Activated naive CD8-positive, alpha-beta T cell treated with anti-CD3 and anti-CD28 coated beads for 36 hours (primary cell): ENCODE data around the gene CHST1. TPM values are rescaled to one million over a fixed set of nuclear protein-coding genes. Genes with fewer than 3 reads are reported as not detected.
A peak's percentile ranks its signal among the peaks of the same experiment; 100 is the strongest.

Experiments used
- DNase-seq: peaks from one replicate; pipeline ENCODE4 v3.0.0; 2021
- H3K27ac Mint-ChIP-seq: one replicate; pipeline ENCODE4 v1.8.0; 2022; ENCODE audit warnings: mild to moderate bottlenecking, moderate library complexity, mixed read lengths
- H3K27me3 Mint-ChIP-seq: one replicate; pipeline ENCODE4 v1.8.0; 2022; ENCODE audit warnings: mild to moderate bottlenecking, mixed read lengths
- H3K36me3 Mint-ChIP-seq: one replicate; pipeline ENCODE4 v1.8.0; 2021; ENCODE audit warnings: mild to moderate bottlenecking, mixed read lengths
- H3K4me1 Mint-ChIP-seq: one replicate; pipeline ENCODE4 v1.8.0; 2021; ENCODE audit warnings: mixed read lengths
- H3K4me3 Mint-ChIP-seq: one replicate; pipeline ENCODE4 v1.8.0; 2022; ENCODE audit warnings: mild to moderate bottlenecking, moderate library complexity, mixed read lengths
- H3K9me3 Mint-ChIP-seq: one replicate; pipeline ENCODE4 v1.8.0; 2022; ENCODE audit warnings: mixed read lengths
- total RNA-seq, 2 experiments: library from RNA; stranded (reverse); gene quantifications; one replicate each; pipeline ENCODE4 v1.2.3, GENCODE V29; 2021

The CHST1 gene
- total RNA-seq: not detected

DNA sequence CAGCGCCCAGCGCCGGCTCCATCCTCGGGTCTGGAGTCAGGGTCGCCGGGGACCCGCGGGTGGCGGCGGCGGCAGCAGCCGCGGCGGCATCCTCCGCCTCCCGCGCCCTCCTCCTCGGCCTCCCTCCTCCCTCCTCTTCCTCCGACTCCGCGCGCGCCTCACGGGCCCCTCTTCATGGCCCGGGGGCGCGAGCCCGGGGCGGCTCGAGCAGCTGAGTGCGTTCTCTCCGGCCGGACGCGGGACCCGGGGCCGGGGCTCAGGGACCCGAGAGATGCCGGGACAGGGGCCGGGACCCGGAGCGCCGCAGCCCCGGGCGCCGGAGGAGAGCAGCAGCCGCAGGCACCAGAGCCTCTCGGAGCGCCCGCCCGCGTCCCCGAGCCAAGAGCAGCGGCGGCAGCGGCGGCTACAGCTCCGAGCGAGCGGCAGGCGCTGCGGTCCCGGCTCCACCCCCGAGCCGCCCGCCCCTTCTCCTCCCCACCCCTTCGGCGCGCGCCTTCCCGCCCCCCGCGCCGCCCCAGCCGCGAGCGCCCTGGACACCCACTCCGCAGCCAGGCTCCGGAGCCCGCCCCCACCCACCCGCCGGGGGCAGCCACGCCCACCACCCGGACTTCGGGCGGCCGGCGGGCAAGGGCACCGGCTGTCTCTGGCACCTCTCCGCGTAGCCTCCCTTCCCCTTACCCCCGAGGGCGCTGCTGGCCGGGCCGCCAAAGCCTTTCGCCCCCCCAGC, at the start of gene CHST1:
Gene CHST1 (minus strand): TSS at position 417 of the 727 bp plus-strand sequence. CDS start 14,699 bp downstream, outside the sequence.
- H3K27me3 Mint-ChIP-seq: peaks cover 67% of the 10 kb centered on the region
- no peaks in the 10 kb centered on the region for H3K9me3 Mint-ChIP-seq
- H3K4me1 Mint-ChIP-seq: peaks cover 4% of the 10 kb centered on the region
- DNase-seq: peak; percentile 35
- H3K4me3 Mint-ChIP-seq: peak within 1 kb of the TSS; percentile 61
- H3K36me3 Mint-ChIP-seq: no peaks in the 10 kb centered on the region
- H3K27ac Mint-ChIP-seq: no peak within 1 kb of the TSS

DNA sequence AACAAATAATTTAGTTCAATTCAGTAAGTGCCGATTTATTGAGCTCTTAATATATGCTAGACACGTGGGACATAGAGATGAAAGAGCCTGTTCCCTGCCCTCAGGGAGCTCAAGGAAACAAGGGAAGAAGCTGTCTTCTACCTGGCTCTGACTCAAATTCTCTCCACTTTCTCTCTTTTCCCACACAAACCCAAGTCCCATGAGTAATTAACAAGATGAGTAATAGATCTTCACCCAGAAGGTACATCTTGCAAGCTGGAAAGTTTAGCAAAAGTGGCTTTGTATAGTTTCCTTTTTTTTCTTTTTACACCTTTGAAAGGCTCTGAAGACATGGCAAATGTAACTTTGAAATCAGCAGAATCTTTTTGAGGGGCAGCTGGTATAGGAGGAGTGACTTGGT, 48.2 kb upstream of the CHST1 start:
- no peak for DNase-seq
- Mint-ChIP-seq H3K9me3 (no peaks in the 10 kb centered on the region), H3K27me3 (peaks cover 39% of the 10 kb centered on the region), H3K27ac (no peak overlapping the region), H3K4me1 (no peaks in the 10 kb centered on the region), H3K4me3 (no peak overlapping the region), H3K36me3 (no peaks in the 10 kb centered on the region)

- Mint-ChIP-seq H3K36me3 (no peaks in the 10 kb centered on the region), H3K9me3 (no peaks in the 10 kb centered on the region), H3K4me3 (no peak overlapping the region), H3K4me1 (no peaks in the 10 kb centered on the region), H3K27me3 (peaks cover 63% of the 10 kb centered on the region), H3K27ac (no peak overlapping the region)
- no peak for DNase-seq
Observed at GRCh38 chr11:45710561-45710960, 45.1 kb upstream of the CHST1 start.

DNA sequence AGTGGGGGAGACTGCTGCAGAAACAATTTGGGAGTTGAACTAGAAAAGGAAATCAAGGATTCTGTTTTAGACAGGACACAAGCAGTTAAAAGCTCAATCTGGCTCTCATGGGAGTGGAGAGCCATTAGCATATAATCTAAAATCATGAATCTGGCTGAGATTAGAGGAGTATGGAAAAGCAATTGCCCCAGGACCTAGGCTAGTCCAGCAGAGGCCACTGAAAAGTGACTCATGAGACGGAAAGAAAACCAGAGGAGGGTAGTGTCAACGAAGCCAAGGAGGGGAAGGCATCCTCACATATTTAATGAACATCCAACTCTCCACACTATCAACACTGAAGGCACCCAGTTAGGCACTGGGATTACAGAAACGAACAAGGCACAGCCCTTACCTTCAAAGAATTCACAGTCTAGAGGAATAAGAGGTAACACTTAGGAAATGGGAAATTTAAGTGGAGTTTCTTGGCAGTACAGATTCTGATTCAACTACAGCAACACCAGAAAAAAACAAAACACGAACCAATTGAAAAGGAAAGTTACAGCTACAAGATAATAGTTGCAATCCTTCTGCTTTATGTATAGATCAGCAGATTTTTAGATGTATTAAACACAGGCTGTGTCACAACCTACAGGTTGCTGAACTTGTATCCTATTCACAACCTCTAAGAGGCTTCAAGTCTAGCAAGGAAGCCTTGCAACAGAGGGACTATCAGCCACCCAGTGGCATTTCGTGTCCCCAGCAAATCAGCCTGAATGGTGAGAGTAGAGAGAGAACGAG, 43.7 kb upstream of the CHST1 start:
- H3K36me3 Mint-ChIP-seq: no peaks in the 10 kb centered on the region
- H3K4me3 Mint-ChIP-seq: no peak overlapping the region
- no peak overlapping the region for H3K27ac Mint-ChIP-seq
- H3K27me3 Mint-ChIP-seq: peaks cover 60% of the 10 kb centered on the region
- H3K9me3 Mint-ChIP-seq: no peaks in the 10 kb centered on the region
- no peak for DNase-seq
- H3K4me1 Mint-ChIP-seq: no peaks in the 10 kb centered on the region

DNA sequence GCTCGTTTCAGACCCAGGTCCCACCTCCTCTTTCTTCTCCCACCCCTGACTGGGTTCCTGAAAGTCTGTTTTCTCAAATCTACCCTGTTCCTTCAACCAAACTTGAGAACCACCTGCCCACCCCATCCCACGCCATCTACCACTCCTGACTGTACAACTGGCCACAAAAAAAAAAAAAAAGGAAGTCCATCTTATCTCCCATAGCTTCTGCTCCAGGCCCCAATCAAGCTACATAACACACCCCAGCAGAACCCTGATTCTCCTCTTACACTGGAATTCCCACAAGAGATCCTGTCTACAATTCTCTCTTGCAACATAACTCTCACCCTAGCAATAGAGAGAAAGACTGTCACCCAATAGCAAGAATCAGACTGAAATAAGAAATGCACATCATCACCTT, 39.2 kb upstream of the CHST1 start:
- Mint-ChIP-seq H3K4me1 (no peaks in the 10 kb centered on the region), H3K27me3 (peaks cover 44% of the 10 kb centered on the region), H3K9me3 (no peaks in the 10 kb centered on the region), H3K4me3 (no peak overlapping the region), H3K27ac (no peak overlapping the region), H3K36me3 (no peaks in the 10 kb centered on the region)
- DNase-seq: no peak

DNA sequence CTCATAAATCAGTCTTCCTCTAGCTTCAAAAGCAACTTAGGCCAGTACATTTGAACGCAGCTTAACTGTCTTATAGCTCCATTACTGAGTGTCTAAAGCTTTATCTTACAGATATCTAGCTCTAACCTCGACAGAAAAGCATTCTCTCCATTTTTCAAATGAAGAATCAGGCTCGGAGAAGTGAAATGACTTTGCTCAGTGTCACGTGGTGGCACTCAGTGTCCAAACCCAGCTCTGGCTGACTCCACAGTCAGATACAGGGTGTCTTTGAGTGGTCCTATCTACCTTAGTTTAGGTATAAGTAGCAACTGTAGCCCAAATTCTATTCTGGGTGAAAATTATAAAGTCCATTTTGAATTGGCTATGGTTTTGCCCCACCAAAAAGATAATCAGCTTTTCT, 38.7 kb upstream of the CHST1 start:
- Mint-ChIP-seq H3K4me1 (no peaks in the 10 kb centered on the region), H3K27ac (no peak overlapping the region), H3K9me3 (no peaks in the 10 kb centered on the region), H3K36me3 (no peaks in the 10 kb centered on the region), H3K27me3 (peaks cover 45% of the 10 kb centered on the region), H3K4me3 (no peak overlapping the region)
- DNase-seq: no peak

DNA sequence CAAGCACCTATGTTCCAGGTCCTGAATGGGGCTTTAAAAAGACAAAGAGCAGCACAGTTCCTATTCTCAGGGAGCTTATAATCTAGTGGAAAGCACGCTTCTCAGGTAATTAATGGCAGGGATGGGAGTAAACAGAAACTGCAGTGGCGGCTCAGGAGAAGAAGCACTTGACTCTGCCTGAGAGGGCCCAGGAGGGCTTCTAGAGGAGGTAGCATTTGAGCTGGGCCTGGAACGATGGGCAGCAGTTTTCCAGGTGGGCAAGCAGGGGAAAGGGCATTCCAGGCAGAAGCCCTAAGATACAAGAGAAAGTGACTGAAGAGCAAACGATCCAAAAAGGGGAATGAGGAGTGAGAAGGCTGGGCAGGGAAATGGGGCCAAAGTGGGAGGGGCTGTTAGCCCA, 37.1 kb upstream of the CHST1 start:
- Mint-ChIP-seq H3K9me3 (no peaks in the 10 kb centered on the region), H3K27ac (no peak overlapping the region), H3K4me3 (no peak overlapping the region), H3K27me3 (peaks cover 35% of the 10 kb centered on the region), H3K4me1 (peaks cover 2% of the 10 kb centered on the region), H3K36me3 (no peaks in the 10 kb centered on the region)
- no peak for DNase-seq

- H3K4me1 Mint-ChIP-seq: peaks cover 2% of the 10 kb centered on the region
- no peaks in the 10 kb centered on the region for H3K9me3 Mint-ChIP-seq
- peaks cover 12% of the 10 kb centered on the region for H3K27me3 Mint-ChIP-seq
- no peaks in the 10 kb centered on the region for H3K36me3 Mint-ChIP-seq
- no peak overlapping the region for H3K27ac Mint-ChIP-seq
- H3K4me3 Mint-ChIP-seq: no peak overlapping the region
- no peak for DNase-seq
Observed at GRCh38 chr11:45698777-45699497, 33.5 kb upstream of the CHST1 start.

DNA sequence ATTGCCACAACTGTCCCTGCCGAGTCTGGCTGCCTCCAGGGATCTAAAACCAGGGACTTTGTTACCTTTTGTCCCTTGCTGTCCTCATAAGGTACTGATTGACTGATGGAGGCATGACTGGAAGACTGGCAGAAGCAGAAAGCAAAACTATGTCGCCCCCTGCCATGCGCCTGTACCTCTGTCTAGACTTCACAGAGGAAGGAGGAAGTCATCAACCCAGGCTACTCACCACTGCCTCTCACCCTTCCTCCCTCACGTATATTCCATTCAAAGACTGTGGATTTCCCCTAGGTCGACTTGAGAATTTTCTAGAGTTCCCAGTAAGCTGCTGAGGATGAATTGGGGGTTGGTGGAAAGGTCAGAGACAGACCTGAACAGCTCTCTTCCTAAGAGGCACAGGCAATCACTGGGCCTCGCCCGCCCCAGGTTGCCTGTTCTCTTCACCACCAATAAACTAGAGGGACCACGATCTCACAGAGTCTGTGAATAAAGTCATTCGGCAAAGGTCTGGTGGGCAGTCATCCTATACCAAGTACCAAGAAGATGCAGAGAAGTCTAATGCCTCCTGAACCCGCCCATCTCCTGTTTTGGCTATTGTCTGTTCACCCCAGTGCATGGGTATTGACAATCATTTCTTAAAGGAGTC, 27.5 kb upstream of the CHST1 start:
- DNase-seq: no peak
- Mint-ChIP-seq H3K27ac (no peak overlapping the region), H3K4me3 (no peak overlapping the region), H3K27me3 (no peaks in the 10 kb centered on the region), H3K4me1 (no peaks in the 10 kb centered on the region), H3K36me3 (no peaks in the 10 kb centered on the region), H3K9me3 (no peaks in the 10 kb centered on the region)

GRCh38 chr11:45688472-45689033, 23.1 kb upstream of the CHST1 start:
- Mint-ChIP-seq H3K36me3 (no peaks in the 10 kb centered on the region), H3K4me1 (no peaks in the 10 kb centered on the region), H3K27ac (no peak overlapping the region), H3K27me3 (peaks cover 3% of the 10 kb centered on the region), H3K9me3 (no peaks in the 10 kb centered on the region), H3K4me3 (no peak overlapping the region)
- DNase-seq: no peak

DNA sequence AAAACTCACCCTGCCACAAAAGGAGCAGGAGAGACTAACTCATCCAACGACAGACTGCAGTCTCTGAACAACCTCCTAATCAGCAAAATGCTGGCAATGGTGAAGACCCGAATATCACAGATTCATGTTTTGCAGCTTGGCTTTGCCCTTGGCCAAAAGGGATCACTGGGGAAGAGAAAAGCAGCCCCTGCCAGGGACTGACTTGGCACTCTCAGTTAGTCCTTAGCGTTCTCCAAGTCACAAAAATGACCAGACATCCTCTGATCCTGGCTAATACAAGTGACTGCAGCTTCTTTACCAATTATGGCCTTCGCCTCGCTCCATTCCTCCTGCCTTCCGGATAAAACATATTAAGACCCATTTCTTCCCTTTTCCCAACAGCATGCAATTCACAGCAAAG, 22.4 kb upstream of the CHST1 start:
- Mint-ChIP-seq H3K4me1 (no peaks in the 10 kb centered on the region), H3K27me3 (peaks cover 3% of the 10 kb centered on the region), H3K4me3 (no peak overlapping the region), H3K27ac (no peak overlapping the region), H3K36me3 (no peaks in the 10 kb centered on the region), H3K9me3 (no peaks in the 10 kb centered on the region)
- no peak for DNase-seq

GRCh38 chr11:45685964-45686537, 20.6 kb upstream of the CHST1 start:
- Mint-ChIP-seq H3K9me3 (no peaks in the 10 kb centered on the region), H3K36me3 (no peaks in the 10 kb centered on the region)

GRCh38 chr11:45684440-45684839, 19.0 kb upstream of the CHST1 start:
- H3K4me1 Mint-ChIP-seq: no peaks in the 10 kb centered on the region
- no peak overlapping the region for H3K4me3 Mint-ChIP-seq
- H3K27ac Mint-ChIP-seq: no peak overlapping the region
- peaks cover 3% of the 10 kb centered on the region for H3K27me3 Mint-ChIP-seq
- no peak for DNase-seq
- H3K9me3 Mint-ChIP-seq: no peaks in the 10 kb centered on the region
- H3K36me3 Mint-ChIP-seq: no peaks in the 10 kb centered on the region

More at GRCh38 chr11:45685964-45686537, 20.6 kb upstream of the CHST1 start:
- H3K4me1 Mint-ChIP-seq: no peaks in the 10 kb centered on the region
- DNase-seq: no peak
- H3K4me3 Mint-ChIP-seq: no peak overlapping the region
- H3K27me3 Mint-ChIP-seq: peaks cover 3% of the 10 kb centered on the region
- no peak overlapping the region for H3K27ac Mint-ChIP-seq

DNA sequence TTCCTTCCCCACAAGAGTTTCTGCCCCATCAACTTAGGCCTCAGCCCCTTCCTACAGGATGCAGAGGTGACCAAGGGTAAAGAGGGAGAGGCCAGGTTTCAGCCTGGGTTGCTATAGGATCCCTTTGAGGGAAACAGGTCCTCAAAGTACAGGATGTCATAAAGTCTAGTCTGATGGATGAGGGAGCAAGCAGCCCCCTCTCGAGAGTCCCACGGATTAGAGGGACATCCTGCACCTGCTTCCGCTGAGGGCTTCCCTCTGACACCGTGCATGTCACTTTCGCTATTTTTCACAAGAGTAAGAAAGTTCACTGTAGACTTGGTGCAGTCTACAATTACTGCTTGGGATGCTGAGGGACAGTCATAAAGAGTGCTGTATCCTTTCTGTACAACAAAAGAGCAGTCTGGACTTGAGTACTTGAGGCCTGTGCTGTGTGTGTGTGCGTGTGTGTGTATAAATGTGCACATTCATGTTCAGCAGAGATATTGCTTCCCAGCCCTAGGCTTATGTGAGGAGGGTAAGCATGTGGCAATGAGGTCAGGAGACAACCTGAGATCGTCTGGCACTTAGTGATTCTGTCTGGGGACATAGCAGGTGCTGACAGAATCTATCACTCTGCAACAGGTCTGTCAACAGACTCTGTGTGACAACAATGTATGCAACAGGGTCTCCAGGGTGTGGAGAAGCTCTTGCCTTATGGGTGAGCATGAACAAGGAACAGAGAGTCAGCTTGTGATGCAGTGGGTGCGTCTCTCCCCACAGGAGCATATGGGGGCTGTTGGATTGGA, 18.0 kb upstream of the CHST1 start:
- Mint-ChIP-seq H3K9me3 (no peaks in the 10 kb centered on the region), H3K4me3 (no peak overlapping the region), H3K27ac (no peak overlapping the region), H3K27me3 (peaks cover 5% of the 10 kb centered on the region), H3K36me3 (no peaks in the 10 kb centered on the region), H3K4me1 (no peaks in the 10 kb centered on the region)
- no peak for DNase-seq
